Measurements from ENCODE around the gene FN1.

DNA sequence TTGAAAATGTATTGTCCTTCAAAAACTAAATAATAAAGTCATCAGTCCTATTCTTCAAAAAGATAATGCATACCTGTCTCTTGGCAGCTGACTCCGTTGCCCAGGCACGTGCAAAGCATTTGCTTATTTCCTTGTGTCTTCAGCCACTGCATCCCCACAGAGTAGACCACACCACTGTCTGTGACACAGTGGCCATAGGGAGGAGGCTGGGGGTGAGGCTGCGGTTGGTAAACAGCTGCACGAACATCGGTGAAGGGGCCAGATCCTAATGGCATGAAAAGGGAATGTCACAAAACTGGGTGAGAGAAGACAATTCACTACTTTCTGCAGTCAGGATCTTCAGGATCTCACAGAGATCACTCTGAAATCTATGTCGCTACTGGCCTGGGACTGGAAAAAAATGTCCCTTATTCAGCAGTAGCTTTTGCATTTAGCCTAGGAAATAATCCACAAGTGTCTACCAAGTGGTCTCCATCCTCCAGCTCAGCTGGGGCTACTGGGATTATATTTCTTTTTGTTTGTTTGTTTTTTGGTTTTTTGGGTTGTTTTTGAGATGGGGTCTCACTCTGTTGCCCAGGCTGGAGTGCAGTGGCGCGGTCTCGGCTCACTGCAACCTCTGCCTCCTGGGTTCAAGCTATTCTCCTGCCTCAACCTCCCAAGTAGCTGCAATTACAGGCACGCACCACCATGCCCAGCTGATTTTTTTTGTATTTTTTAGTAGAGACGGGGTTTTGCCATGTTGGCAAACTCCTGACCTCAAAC lies 10.7 kb downstream of the FN1 start:
- TF ChIP-seq, protein P1, sequence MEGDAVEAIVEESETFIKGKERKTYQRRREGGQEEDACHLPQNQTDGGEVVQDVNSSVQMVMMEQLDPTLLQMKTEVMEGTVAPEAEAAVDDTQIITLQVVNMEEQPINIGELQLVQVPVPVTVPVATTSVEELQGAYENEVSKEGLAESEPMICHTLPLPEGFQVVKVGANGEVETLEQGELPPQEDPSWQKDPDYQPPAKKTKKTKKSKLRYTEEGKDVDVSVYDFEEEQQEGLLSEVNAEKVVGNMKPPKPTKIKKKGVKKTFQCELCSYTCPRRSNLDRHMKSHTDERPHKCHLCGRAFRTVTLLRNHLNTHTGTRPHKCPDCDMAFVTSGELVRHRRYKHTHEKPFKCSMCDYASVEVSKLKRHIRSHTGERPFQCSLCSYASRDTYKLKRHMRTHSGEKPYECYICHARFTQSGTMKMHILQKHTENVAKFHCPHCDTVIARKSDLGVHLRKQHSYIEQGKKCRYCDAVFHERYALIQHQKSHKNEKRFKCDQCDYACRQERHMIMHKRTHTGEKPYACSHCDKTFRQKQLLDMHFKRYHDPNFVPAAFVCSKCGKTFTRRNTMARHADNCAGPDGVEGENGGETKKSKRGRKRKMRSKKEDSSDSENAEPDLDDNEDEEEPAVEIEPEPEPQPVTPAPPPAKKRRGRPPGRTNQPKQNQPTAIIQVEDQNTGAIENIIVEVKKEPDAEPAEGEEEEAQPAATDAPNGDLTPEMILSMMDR (IDR thresholded peaks at IDR 0.05): no peak
- no peak for TF ChIP-seq POLR2AphosphoS5 (IDR thresholded peaks at IDR 0.05)
